ENCODE data around the gene URAD. TPM values are rescaled to one million over a fixed set of nuclear protein-coding genes. Genes with fewer than 3 reads are reported as not detected.
"Not testable (repeated sequence)": the region's sequence is repeated elsewhere in the genome, so short reads cannot be mapped to it uniquely, and the experiment has no call there.

URAD gene
- total RNA-seq, 3 donors from 2014 or later = not detected

- Mint-ChIP-seq H3K4me3 (no peak overlapping the region), H3K27me3 (ENCODE audit: low read depth) (peaks cover 16% of the 10 kb centered on the region), H3K9me3 (no peaks in the 10 kb centered on the region)
These were observed 23.9 kb upstream of the URAD start for GRCh38 chr13:28012383-28012782.

DNA sequence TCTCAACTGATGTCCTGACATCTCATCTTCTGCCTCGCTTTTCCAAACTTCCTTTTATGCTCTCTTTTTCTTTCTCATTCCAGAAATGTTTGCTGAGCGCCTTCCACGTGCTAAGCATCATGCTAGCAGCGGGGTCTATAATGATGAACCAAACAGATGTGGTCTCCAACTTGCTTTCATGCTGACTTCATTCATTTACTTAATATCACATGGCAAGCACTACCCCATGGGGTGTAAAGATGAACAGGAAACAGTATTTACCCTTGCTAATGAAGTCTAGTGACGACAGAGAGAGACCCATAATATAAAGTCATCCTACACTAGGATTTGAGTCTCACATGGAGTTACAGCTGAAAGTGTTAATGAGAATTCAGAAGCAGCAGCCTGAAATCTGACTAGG lies 21.6 kb upstream of the URAD start:
- Mint-ChIP-seq H3K4me1 (ENCODE audit: low read depth) (no peaks in the 10 kb centered on the region), H3K27me3 (ENCODE audit: low read depth) (peaks cover 8% of the 10 kb centered on the region), H3K4me3 (no peak overlapping the region), H3K36me3 (ENCODE audit: insufficient read depth) (no peaks in the 10 kb centered on the region), H3K9me3 (no peaks in the 10 kb centered on the region)
- DNase-seq = no peak
- no peak for ATAC-seq

More at GRCh38 chr13:28012383-28012782, 23.9 kb upstream of the URAD start:
- ATAC-seq (no peak), DNase-seq (no peak)
- H3K4me1 Mint-ChIP-seq (ENCODE audit: low read depth) = no peaks in the 10 kb centered on the region
- no peaks in the 10 kb centered on the region for H3K36me3 Mint-ChIP-seq (ENCODE audit: insufficient read depth)

DNA sequence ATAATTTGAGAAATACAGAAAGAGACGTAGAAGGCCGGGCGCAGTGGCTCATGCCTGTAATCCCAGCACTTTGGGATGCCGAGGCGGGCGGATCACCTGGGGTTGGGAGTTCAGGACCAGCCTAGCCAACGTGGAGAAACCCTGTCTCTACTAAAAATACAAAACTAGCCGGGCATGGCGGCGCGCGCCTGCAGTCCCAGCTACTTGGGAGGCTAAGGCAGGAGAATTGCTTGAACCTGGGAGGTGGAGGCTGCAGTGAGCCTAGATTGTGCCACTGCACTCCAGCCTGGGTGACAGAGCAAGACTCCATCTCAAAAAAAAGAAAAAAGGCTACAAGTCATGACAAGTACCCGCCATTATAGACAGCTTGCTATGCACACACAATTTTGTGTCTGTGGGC lies 16.5 kb upstream of the URAD start:
- H3K4me1 Mint-ChIP-seq (ENCODE audit: low read depth); H3K4me3 Mint-ChIP-seq; DNase-seq; H3K36me3 Mint-ChIP-seq (ENCODE audit: insufficient read depth); H3K9me3 Mint-ChIP-seq; ATAC-seq; H3K27me3 Mint-ChIP-seq (ENCODE audit: low read depth): not testable (repeated sequence)

DNA sequence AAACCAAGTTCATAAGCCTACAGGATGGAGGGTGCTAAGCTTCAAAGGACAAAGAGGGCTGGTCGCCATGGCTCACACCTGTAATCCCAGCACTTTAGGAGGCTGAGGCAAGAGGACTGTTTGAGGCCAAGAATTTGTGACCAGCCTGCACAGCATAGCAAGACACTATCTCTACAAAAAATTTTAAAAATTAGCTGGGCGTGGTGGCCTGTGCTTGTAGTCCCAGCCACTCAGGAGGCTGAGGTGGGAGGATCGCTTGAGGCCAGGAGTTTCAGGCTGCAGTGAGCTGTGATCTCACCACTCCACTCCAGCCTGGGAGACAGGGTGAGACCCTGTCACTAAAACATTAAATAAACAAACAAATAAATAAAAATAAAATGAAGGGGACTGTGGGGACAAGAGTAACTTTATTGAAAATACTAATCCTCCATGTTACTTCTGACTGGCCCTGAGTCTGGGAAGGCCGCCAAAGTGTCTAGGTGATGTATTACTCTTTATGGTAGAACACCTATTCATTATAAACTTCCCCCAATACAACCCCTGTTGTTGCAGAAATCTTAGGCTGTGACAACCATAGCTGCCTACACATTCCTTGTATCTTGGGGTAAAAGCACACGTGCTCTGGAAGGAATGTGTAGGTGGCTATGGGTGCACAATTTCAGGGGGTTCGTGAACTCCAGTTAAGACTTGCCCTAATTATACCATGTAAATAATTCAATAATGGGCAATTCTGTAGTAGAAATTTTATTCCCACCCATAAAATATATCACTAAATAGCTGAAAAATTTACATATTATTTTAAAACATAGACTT lies 14.6 kb upstream of the URAD start:
- no peak overlapping the region for H3K4me3 Mint-ChIP-seq
- no peaks in the 10 kb centered on the region for H3K27me3 Mint-ChIP-seq (ENCODE audit: low read depth)
- no peaks in the 10 kb centered on the region for H3K9me3 Mint-ChIP-seq
- ATAC-seq (no peak), DNase-seq (no peak)
- no peaks in the 10 kb centered on the region for H3K4me1 Mint-ChIP-seq (ENCODE audit: low read depth)
- no peaks in the 10 kb centered on the region for H3K36me3 Mint-ChIP-seq (ENCODE audit: insufficient read depth)

DNA sequence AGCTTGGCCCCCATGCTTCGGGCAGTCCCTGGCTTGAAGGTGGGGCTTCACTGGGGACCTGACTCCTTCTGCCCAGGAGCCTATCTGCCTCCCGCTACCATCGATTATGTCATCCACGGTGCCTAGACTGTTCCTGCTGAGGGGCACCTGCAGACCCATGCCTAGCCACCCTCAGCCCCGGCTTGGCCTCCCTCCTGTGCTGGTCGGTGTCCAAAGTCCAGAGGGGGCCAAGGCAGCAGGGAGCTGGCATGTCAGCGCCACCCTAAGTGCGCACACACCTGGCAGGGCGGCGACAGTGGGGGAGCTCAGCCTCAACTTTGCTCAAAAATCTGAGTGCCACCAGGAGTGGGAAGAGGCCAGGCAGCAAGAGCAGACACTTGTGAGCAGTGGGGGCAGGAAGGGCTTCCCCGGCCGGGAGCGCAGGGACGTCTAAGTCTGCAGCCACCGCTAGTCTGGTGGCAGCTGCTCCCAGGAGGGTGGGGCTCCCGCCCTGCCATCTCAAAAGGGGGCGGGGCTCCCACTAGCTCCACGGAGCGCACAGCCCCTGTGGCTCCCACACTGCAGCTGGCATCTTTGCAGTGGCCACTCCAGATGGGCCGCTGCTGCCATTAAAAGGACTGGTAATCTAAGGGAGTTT lies 13.5 kb upstream of the URAD start:
- H3K9me3 Mint-ChIP-seq = no peaks in the 10 kb centered on the region
- DNase-seq (no peak), ATAC-seq (no peak)
- H3K27me3 Mint-ChIP-seq (ENCODE audit: low read depth) = no peaks in the 10 kb centered on the region
- no peak overlapping the region for H3K4me3 Mint-ChIP-seq
- no peaks in the 10 kb centered on the region for H3K4me1 Mint-ChIP-seq (ENCODE audit: low read depth)
- no peaks in the 10 kb centered on the region for H3K36me3 Mint-ChIP-seq (ENCODE audit: insufficient read depth)

- H3K4me1 Mint-ChIP-seq (ENCODE audit: low read depth) = no peaks in the 10 kb centered on the region
- no peak for DNase-seq
- H3K36me3 Mint-ChIP-seq (ENCODE audit: insufficient read depth) = no peaks in the 10 kb centered on the region
- H3K4me3 Mint-ChIP-seq = no peak overlapping the region
- H3K9me3 Mint-ChIP-seq = no peaks in the 10 kb centered on the region
- no peak for ATAC-seq
- H3K27me3 Mint-ChIP-seq (ENCODE audit: low read depth) = no peaks in the 10 kb centered on the region
These were observed 12.6 kb upstream of the URAD start for GRCh38 chr13:28001049-28001448.

- Mint-ChIP-seq H3K4me3 (no peak overlapping the region), H3K4me1 (ENCODE audit: low read depth) (no peaks in the 10 kb centered on the region), H3K27me3 (ENCODE audit: low read depth) (no peaks in the 10 kb centered on the region), H3K9me3 (no peaks in the 10 kb centered on the region), H3K36me3 (ENCODE audit: insufficient read depth) (no peaks in the 10 kb centered on the region)
- no peak for DNase-seq
- ATAC-seq = no peak
These were observed 12.1 kb upstream of the URAD start for GRCh38 chr13:28000567-28000966.

- Mint-ChIP-seq H3K27me3 (ENCODE audit: low read depth) (no peaks in the 10 kb centered on the region), H3K9me3 (no peaks in the 10 kb centered on the region), H3K36me3 (ENCODE audit: insufficient read depth) (no peaks in the 10 kb centered on the region), H3K4me1 (ENCODE audit: low read depth) (no peaks in the 10 kb centered on the region), H3K4me3 (no peak overlapping the region)
- no peak for DNase-seq
- no peak for ATAC-seq
These were observed 9.5 kb upstream of the URAD start for GRCh38 chr13:27997904-27998522.

GRCh38 chr13:27991881-27992280 lies 3.4 kb upstream of the URAD start:
- Mint-ChIP-seq H3K4me3 (no peak overlapping the region), H3K27me3 (ENCODE audit: low read depth) (peaks cover 8% of the 10 kb centered on the region), H3K9me3 (no peaks in the 10 kb centered on the region), H3K4me1 (ENCODE audit: low read depth) (no peaks in the 10 kb centered on the region), H3K36me3 (ENCODE audit: insufficient read depth) (no peaks in the 10 kb centered on the region)
- ATAC-seq (no peak), DNase-seq (no peak)

GRCh38 chr13:27985600-27985999 lies 2.9 kb downstream of the URAD start:
- Mint-ChIP-seq H3K9me3 (no peaks in the 10 kb centered on the region), H3K27me3 (ENCODE audit: low read depth) (peaks cover 55% of the 10 kb centered on the region), H3K36me3 (ENCODE audit: insufficient read depth) (no peaks in the 10 kb centered on the region), H3K4me3 (no peak overlapping the region), H3K4me1 (ENCODE audit: low read depth) (peaks cover 4% of the 10 kb centered on the region)
- ATAC-seq (no peak), DNase-seq (no peak)

DNA sequence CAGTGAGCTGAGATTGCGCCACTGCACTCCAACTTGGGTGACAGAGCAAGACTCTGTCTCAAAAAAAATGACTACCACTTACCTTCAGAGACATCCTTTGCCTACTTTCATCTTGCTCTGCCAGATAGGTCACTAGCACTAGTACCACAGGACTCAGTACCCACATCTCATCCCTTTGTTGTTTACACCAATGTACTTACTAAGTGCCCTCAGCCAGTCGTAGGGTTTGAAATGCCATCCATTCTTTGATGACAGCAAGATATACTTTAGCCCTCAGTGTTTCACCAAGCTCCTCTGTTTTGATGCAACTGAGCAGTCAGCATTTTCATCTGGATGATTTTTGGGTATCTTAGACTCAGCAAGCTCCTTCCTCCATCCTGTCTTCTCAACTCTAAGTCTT lies 6.1 kb downstream of the URAD start:
- no peaks in the 10 kb centered on the region for H3K36me3 Mint-ChIP-seq (ENCODE audit: insufficient read depth)
- peaks cover 22% of the 10 kb centered on the region for H3K4me1 Mint-ChIP-seq (ENCODE audit: low read depth)
- H3K27me3 Mint-ChIP-seq (ENCODE audit: low read depth) = peaks cover 73% of the 10 kb centered on the region
- DNase-seq (no peak), ATAC-seq (no peak)
- no peaks in the 10 kb centered on the region for H3K9me3 Mint-ChIP-seq
- no peak overlapping the region for H3K4me3 Mint-ChIP-seq

- peaks cover 22% of the 10 kb centered on the region for H3K4me1 Mint-ChIP-seq (ENCODE audit: low read depth)
- no peak for ATAC-seq
These were observed 7.3 kb downstream of the URAD start for GRCh38 chr13:27981006-27981708.

GRCh38 chr13:27980280-27980998 lies 8.1 kb downstream of the URAD start:
- Mint-ChIP-seq H3K4me3 (no peak overlapping the region), H3K9me3 (no peaks in the 10 kb centered on the region), H3K27me3 (ENCODE audit: low read depth) (peaks cover 78% of the 10 kb centered on the region)

More at GRCh38 chr13:27981006-27981708, 7.3 kb downstream of the URAD start:
- Mint-ChIP-seq H3K27me3 (ENCODE audit: low read depth) (peaks cover 75% of the 10 kb centered on the region), H3K36me3 (ENCODE audit: insufficient read depth) (no peaks in the 10 kb centered on the region), H3K4me3 (no peak overlapping the region), H3K9me3 (no peaks in the 10 kb centered on the region)
- DNase-seq = no peak

GRCh38 chr13:27979765-27980279 lies 8.7 kb downstream of the URAD start:
- no peak for ATAC-seq
- Mint-ChIP-seq H3K9me3 (no peaks in the 10 kb centered on the region), H3K27me3 (ENCODE audit: low read depth) (peaks cover 84% of the 10 kb centered on the region), H3K4me3 (peak overlapping the region; percentile 2), H3K4me1 (ENCODE audit: low read depth) (peaks cover 25% of the 10 kb centered on the region), H3K36me3 (ENCODE audit: insufficient read depth) (no peaks in the 10 kb centered on the region)
- no peak for DNase-seq

More at GRCh38 chr13:27980280-27980998, 8.1 kb downstream of the URAD start:
- DNase-seq = no peak
- peaks cover 24% of the 10 kb centered on the region for H3K4me1 Mint-ChIP-seq (ENCODE audit: low read depth)
- no peak for ATAC-seq
- H3K36me3 Mint-ChIP-seq (ENCODE audit: insufficient read depth) = no peaks in the 10 kb centered on the region
